ENCODE results near the gene MEGF11.

Gene MEGF11

DNA sequence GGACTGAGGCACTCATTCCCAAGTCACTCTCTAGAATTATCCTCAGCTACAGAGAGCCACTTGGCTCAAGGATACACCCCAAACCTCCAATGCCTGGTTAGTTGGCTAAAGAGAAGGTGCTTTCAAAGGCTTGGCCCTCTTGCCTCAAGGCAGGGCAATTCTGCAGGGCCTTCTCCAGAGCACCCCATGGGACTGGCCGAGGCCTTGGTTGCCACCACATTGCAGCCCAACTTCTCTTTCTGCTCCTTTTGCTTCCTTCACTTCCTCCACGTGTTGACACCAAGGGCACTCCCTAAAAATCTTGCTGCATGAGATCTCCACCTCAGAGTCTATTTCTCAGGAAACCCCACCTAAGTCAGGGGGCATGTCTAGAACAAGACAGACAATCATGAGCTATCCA lies 36.7 kb downstream of the MEGF11 start:
- DNase-seq (ENCODE audit: extremely low spot score) = no peak
- TF ChIP-seq BHLHE40 (IDR thresholded peaks at IDR 0.05; ENCODE audit: borderline replicate concordance) (no peak), SUZ12 (IDR thresholded peaks at IDR 0.05) (no peak), ARNT (IDR thresholded peaks at IDR 0.05) (no peak), SP1 (IDR thresholded peaks at IDR 0.05) (no peak), TARDBP (IDR thresholded peaks at IDR 0.05) (no peak), ZNF384 (IDR thresholded peaks at IDR 0.05) (no peak), FOXM1 (IDR thresholded peaks at IDR 0.05; ENCODE audit: borderline replicate concordance) (no peak), PKNOX1 (IDR thresholded peaks at IDR 0.05) (no peak), LEF1 (IDR thresholded peaks at IDR 0.05; ENCODE audit: borderline replicate concordance) (no peak), FOXK2 (IDR thresholded peaks at IDR 0.05) (no peak), FOXA1 (IDR thresholded peaks at IDR 0.05) (no peak), ELF4 (IDR thresholded peaks at IDR 0.05) (no peak), L3MBTL2 (conservative IDR thresholded peaks at IDR 0.05) (no peak), NFRKB (IDR thresholded peaks at IDR 0.05) (no peak)
- POLR2A ChIA-PET = no interaction called here
- CTCF ChIA-PET = no interaction called here

GRCh38 chr15:66215811-66216210 lies 37.7 kb downstream of the MEGF11 start:
- ChIA-PET POLR2A (no interaction called here), CTCF (no interaction called here)
- TF ChIP-seq FOXA1 (IDR thresholded peaks at IDR 0.05) (no peak), PKNOX1 (IDR thresholded peaks at IDR 0.05) (no peak), BHLHE40 (IDR thresholded peaks at IDR 0.05; ENCODE audit: borderline replicate concordance) (no peak), SP1 (IDR thresholded peaks at IDR 0.05) (no peak), ELF4 (IDR thresholded peaks at IDR 0.05) (no peak), SUZ12 (IDR thresholded peaks at IDR 0.05) (no peak), CTBP1 (IDR thresholded peaks at IDR 0.05; ENCODE audit: borderline replicate concordance) (no peak), HDGF (IDR thresholded peaks at IDR 0.05; ENCODE audit: borderline replicate concordance) (no peak), NFRKB (IDR thresholded peaks at IDR 0.05) (no peak), ARNT (IDR thresholded peaks at IDR 0.05) (no peak), L3MBTL2 (conservative IDR thresholded peaks at IDR 0.05) (no peak)
- no peak for DNase-seq (ENCODE audit: extremely low spot score)

GRCh38 chr15:66214246-66214645 lies 39.3 kb downstream of the MEGF11 start:
- CTCF ChIA-PET = interaction anchor here (0.6 kb wide), 1 partner anchor 44 kb away, joined by 3 read pairs; no protein-coding TSS in a partner anchor
- TF ChIP-seq ELF4 (IDR thresholded peaks at IDR 0.05) (no peak), FOXM1 (IDR thresholded peaks at IDR 0.05; ENCODE audit: borderline replicate concordance) (no peak), ARNT (IDR thresholded peaks at IDR 0.05) (no peak), FOXA1 (IDR thresholded peaks at IDR 0.05) (no peak), FOXK2 (IDR thresholded peaks at IDR 0.05) (no peak), LEF1 (IDR thresholded peaks at IDR 0.05; ENCODE audit: borderline replicate concordance) (no peak), BHLHE40 (IDR thresholded peaks at IDR 0.05; ENCODE audit: borderline replicate concordance) (no peak), NFRKB (IDR thresholded peaks at IDR 0.05) (no peak), L3MBTL2 (conservative IDR thresholded peaks at IDR 0.05) (no peak), HDGF (IDR thresholded peaks at IDR 0.05; ENCODE audit: borderline replicate concordance) (no peak), SUZ12 (IDR thresholded peaks at IDR 0.05) (no peak), SP1 (IDR thresholded peaks at IDR 0.05) (no peak), ZNF384 (IDR thresholded peaks at IDR 0.05) (no peak), PKNOX1 (IDR thresholded peaks at IDR 0.05) (no peak), TARDBP (IDR thresholded peaks at IDR 0.05) (no peak), CTBP1 (IDR thresholded peaks at IDR 0.05; ENCODE audit: borderline replicate concordance) (no peak)
- POLR2A ChIA-PET = interaction anchor here (0.6 kb wide), 1 partner anchor 199 kb away, joined by 3 read pairs; no protein-coding TSS in a partner anchor
- DNase-seq (ENCODE audit: extremely low spot score) = no peak

DNA sequence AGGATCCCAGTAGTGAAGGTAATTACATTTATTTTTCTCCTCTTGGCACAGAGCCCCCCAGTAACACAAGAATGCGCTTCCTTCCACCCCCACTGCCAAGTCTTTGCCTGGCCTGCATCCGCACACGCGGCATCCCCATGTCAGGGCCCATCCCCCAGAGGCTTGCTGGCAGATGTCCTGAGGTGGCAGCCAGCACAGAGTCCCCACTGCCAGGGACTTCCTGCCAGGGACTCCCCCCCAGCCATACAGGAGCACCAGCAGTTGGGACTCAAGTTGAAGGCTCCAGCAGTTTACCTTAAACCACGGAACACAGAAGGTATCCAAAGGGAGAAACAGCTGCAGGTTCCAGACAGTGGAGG lies 41.0 kb downstream of the MEGF11 start:
- no peak for TF ChIP-seq TARDBP (IDR thresholded peaks at IDR 0.05)
- no peak for TF ChIP-seq HDGF (IDR thresholded peaks at IDR 0.05; ENCODE audit: borderline replicate concordance)
- POLR2A ChIA-PET = no interaction called here
- CTCF ChIA-PET = no interaction called here

GRCh38 chr15:66211670-66212562 lies 41.6 kb downstream of the MEGF11 start:
- ChIA-PET CTCF (no interaction called here), POLR2A (no interaction called here)
- TF ChIP-seq LEF1 (IDR thresholded peaks at IDR 0.05; ENCODE audit: borderline replicate concordance) (no peak), PKNOX1 (IDR thresholded peaks at IDR 0.05) (no peak), L3MBTL2 (conservative IDR thresholded peaks at IDR 0.05) (no peak), ARNT (IDR thresholded peaks at IDR 0.05) (no peak), HDGF (IDR thresholded peaks at IDR 0.05; ENCODE audit: borderline replicate concordance) (no peak)
- no peak for DNase-seq (ENCODE audit: extremely low spot score)

More for the DNA sequence above, 41.0 kb downstream of the MEGF11 start:
- DNase-seq (ENCODE audit: extremely low spot score) = no peak

DNA sequence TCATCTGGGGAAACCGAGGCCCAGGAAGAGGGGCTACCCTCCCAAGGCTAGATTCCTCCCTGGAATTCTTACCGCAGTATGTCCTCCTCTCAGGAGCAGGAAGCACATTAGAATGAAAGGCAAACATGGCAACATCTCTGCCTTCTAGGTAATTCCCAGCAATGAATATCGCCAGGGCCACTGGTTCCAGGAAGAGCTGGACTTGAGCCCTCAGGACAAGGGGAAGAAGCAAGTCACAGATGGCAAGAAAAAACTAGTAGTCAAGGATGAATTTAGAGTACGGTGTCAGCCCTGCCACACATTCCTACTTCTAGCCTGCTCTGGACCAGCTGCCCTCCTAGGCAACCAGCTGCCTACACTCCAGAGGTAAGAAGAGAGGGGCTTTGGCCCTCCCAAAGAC lies 42.9 kb downstream of the MEGF11 start:
- DNase-seq (ENCODE audit: extremely low spot score) = no peak
- ChIA-PET POLR2A (no interaction called here), CTCF (no interaction called here)
- TF ChIP-seq L3MBTL2 (conservative IDR thresholded peaks at IDR 0.05) = no peak
